ENCODE measurements around the gene FAM200B. TPM values are rescaled to one million over a fixed set of nuclear protein-coding genes. Genes with fewer than 3 reads are reported as not detected.

The FAM200B gene
- total and polyA plus RNA-seq, 7 experiments from 2014 or later = 10.6 to 91.6 (median 35.8) TPM

- Mint-ChIP-seq H3K36me3 (peaks cover 0 to 23% (median 0%) of the 10 kb centered on the region in 5 donors), H3K27me3 (peaks cover 0 to 1% (median 0%) of the 10 kb centered on the region in 5 donors), H3K4me3 (no peak overlapping the region), H3K9me3 (no peaks in the 10 kb centered on the region), H3K27ac (no peak overlapping the region), H3K4me1 (peaks cover 0 to 5% (median 0%) of the 10 kb centered on the region in 7 donors)
- Histone ChIP-seq H3K9me3 (ENCODE audit: control insufficient read depth in 2 of 3, low read length in 3 of 3) (no peaks in the 10 kb centered on the region), H3K4me3 (ENCODE audit: low read length) (no peak overlapping the region), H3K4me1 (ENCODE audit: control insufficient read depth in 2 of 2, insufficient read depth in 2 of 2, low read length in 2 of 2) (no peaks in the 10 kb centered on the region), H3K36me3 (ENCODE audit: control insufficient read depth in 2 of 3, insufficient read depth in 3 of 3, low read length in 3 of 3) (no peaks in the 10 kb centered on the region), H3K27me3 (ENCODE audit: control insufficient read depth in 2 of 2, insufficient read depth in 2 of 2, low read length in 2 of 2) (no peaks in the 10 kb centered on the region), H3K27ac (ENCODE audit: low read depth, low read length) (no peak overlapping the region)
- DNase-seq (no peak), ATAC-seq (no peak)
- intact Hi-C loops (cut with micrococcal nuclease) = no loop called here
- ChIA-PET POLR2A (no interaction called here), CTCF (no interaction called here)
Observed at GRCh38 chr4:15717086-15717485, 35.5 kb downstream of the FAM200B start.

DNA sequence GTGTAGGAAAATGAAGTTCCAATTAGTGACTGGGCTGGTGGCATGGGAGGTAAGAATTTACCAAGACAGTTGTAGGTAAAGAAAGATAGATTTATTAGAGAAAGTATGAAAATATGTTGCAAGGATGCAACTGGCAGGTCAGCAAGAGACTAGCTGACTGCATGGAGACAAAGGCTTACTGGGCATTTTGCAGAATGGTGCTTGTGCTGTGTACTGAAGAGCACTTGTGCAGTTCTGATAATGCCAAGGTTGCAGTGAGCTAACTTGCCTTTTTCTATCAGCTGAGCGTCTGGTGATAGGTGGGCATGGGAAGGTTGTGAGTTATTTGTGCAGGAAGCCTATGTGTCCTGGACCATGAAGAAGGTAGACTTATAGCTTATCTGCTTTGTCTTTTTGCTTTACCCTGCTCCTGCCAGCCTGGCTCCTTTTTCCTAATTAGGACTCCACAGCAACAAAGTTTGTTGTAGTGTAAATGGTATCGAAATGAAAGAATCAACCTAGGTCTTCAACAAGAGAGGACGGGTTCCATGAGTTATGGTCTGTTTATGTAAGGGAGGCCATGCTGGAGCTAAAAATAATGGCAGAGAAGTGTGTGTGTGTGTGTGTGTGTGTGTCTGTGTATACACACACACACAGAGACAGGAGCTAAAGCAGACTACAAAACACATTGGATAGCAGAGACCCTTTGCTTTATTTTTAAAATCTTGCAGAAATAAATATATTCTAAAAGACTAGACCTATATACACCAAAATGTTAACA is 36.2 kb downstream of the FAM200B start:
- Mint-ChIP-seq H3K27me3 (no peaks in the 10 kb centered on the region), H3K36me3 (peaks cover 0 to 23% (median 0%) of the 10 kb centered on the region in 5 donors), H3K4me3 (no peak overlapping the region), H3K9me3 (no peaks in the 10 kb centered on the region), H3K4me1 (peaks cover 0 to 5% (median 0%) of the 10 kb centered on the region in 7 donors), H3K27ac (no peak overlapping the region)
- DNase-seq = no peak
- ChIA-PET POLR2A (no interaction called here), CTCF (no interaction called here)
- intact Hi-C loops (cut with micrococcal nuclease) = no loop called here
- no peaks in the 10 kb centered on the region for H3K36me3 ChIP-seq (ENCODE audit: control insufficient read depth in 2 of 3, insufficient read depth in 3 of 3, low read length in 3 of 3)
- H3K9me3 ChIP-seq (ENCODE audit: control insufficient read depth in 2 of 3, low read length in 3 of 3) = no peaks in the 10 kb centered on the region
- H3K4me1 ChIP-seq (ENCODE audit: control insufficient read depth in 2 of 2, insufficient read depth in 2 of 2, low read length in 2 of 2) = no peaks in the 10 kb centered on the region
- ATAC-seq = no peak
- no peaks in the 10 kb centered on the region for H3K27me3 ChIP-seq (ENCODE audit: control insufficient read depth in 2 of 2, insufficient read depth in 2 of 2, low read length in 2 of 2)
- H3K27ac ChIP-seq (ENCODE audit: low read depth, low read length) = no peak overlapping the region
- no peak overlapping the region for H3K4me3 ChIP-seq (ENCODE audit: low read length)

DNA sequence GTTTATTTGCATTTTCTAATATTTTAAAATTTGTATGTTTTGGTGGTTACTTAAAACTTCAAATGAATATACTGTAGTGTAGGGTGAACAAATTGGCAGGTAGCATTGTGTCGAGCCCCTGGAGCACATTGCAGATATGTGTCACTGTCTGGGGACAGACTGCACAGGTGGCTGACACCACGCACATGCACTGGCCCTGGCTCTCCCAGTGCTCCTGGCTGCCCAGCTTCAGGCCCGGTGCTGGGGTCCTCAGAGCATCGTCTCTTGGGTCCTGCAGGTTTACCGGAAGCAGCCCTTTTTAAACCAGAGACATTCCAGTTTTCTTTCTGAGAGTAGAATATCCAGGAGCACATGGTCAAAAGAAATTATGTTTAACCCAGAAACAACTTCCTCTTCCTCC is 36.8 kb downstream of the FAM200B start:
- Histone ChIP-seq H3K27ac (ENCODE audit: low read depth, low read length) (no peak overlapping the region), H3K36me3 (ENCODE audit: control insufficient read depth in 2 of 3, insufficient read depth in 3 of 3, low read length in 3 of 3) (no peaks in the 10 kb centered on the region), H3K4me1 (ENCODE audit: control insufficient read depth in 2 of 2, insufficient read depth in 2 of 2, low read length in 2 of 2) (no peaks in the 10 kb centered on the region), H3K4me3 (ENCODE audit: low read length) (no peak overlapping the region), H3K27me3 (ENCODE audit: control insufficient read depth in 2 of 2, insufficient read depth in 2 of 2, low read length in 2 of 2) (no peaks in the 10 kb centered on the region), H3K9me3 (ENCODE audit: control insufficient read depth in 2 of 3, low read length in 3 of 3) (no peaks in the 10 kb centered on the region)
- Mint-ChIP-seq H3K27me3 (no peaks in the 10 kb centered on the region), H3K9me3 (no peaks in the 10 kb centered on the region), H3K27ac (no peak overlapping the region), H3K36me3 (peaks cover 0 to 23% (median 0%) of the 10 kb centered on the region in 5 donors), H3K4me1 (peaks cover 0 to 5% (median 0%) of the 10 kb centered on the region in 7 donors), H3K4me3 (no peak overlapping the region)
- POLR2A ChIA-PET = no interaction called here
- ATAC-seq (no peak), DNase-seq (no peak)
- CTCF ChIA-PET = no interaction called here
- intact Hi-C loops (cut with micrococcal nuclease) = no loop called here

GRCh38 chr4:15718959-15719358 is 37.3 kb downstream of the FAM200B start:
- H3K9me3 ChIP-seq (ENCODE audit: control insufficient read depth in 2 of 3, low read length in 3 of 3) = no peaks in the 10 kb centered on the region
- DNase-seq (no peak), ATAC-seq (no peak)
- Mint-ChIP-seq H3K9me3 (no peaks in the 10 kb centered on the region), H3K27me3 (no peaks in the 10 kb centered on the region), H3K36me3 (peaks cover 0 to 27% (median 0%) of the 10 kb centered on the region in 5 donors), H3K4me1 (peaks cover 0 to 5% (median 0%) of the 10 kb centered on the region in 7 donors), H3K4me3 (no peak overlapping the region), H3K27ac (no peak overlapping the region)
- no peaks in the 10 kb centered on the region for H3K36me3 ChIP-seq (ENCODE audit: control insufficient read depth in 2 of 3, insufficient read depth in 3 of 3, low read length in 3 of 3)
- POLR2A ChIA-PET = no interaction called here
- CTCF ChIA-PET = no interaction called here
- H3K27me3 ChIP-seq (ENCODE audit: control insufficient read depth in 2 of 2, insufficient read depth in 2 of 2, low read length in 2 of 2) = no peaks in the 10 kb centered on the region
- no peak overlapping the region for H3K4me3 ChIP-seq (ENCODE audit: low read length)
- intact Hi-C loops (cut with micrococcal nuclease) = no loop called here
- H3K27ac ChIP-seq (ENCODE audit: low read depth, low read length) = no peak overlapping the region
- no peaks in the 10 kb centered on the region for H3K4me1 ChIP-seq (ENCODE audit: control insufficient read depth in 2 of 2, insufficient read depth in 2 of 2, low read length in 2 of 2)

DNA sequence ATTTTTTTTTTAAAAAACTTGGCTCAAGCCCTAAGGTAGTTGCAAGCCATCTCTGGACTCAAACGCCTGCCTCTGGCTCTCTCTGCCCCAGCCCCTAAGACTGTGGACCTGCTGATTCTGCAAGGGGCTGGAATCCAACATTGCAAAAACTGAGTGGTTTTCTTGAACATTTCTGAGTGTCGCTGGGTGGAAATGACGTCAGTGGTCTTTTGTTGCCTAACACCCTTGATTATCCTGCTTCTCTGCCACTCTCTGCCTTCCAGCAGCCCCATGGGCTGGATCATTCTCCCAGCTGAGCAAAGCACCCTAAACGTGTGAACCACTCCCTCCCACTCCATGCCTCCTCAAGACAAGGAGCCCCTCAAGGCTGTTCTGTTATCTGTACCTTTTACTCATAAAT is 37.9 kb downstream of the FAM200B start:
- H3K9me3 Mint-ChIP-seq = no peaks in the 10 kb centered on the region
- no peak overlapping the region for H3K4me3 Mint-ChIP-seq
- intact Hi-C loops (cut with micrococcal nuclease) = no loop called here
- ChIA-PET POLR2A (no interaction called here), CTCF (no interaction called here)
- ATAC-seq = no peak
- no peaks in the 10 kb centered on the region for H3K4me1 ChIP-seq (ENCODE audit: control insufficient read depth in 2 of 2, insufficient read depth in 2 of 2, low read length in 2 of 2)
- H3K27me3 ChIP-seq (ENCODE audit: control insufficient read depth in 2 of 2, insufficient read depth in 2 of 2, low read length in 2 of 2) = no peaks in the 10 kb centered on the region
- H3K4me1 Mint-ChIP-seq = peaks cover 0 to 5% (median 0%) of the 10 kb centered on the region in 7 donors
- H3K4me3 ChIP-seq (ENCODE audit: low read length) = no peak overlapping the region
- peak overlapping the region in 1 of 9 donors; percentile 34 for H3K27ac Mint-ChIP-seq
- peaks cover 0 to 29% (median 0%) of the 10 kb centered on the region in 5 donors for H3K36me3 Mint-ChIP-seq
- DNase-seq = no peak
- no peaks in the 10 kb centered on the region for H3K36me3 ChIP-seq (ENCODE audit: control insufficient read depth in 2 of 3, insufficient read depth in 3 of 3, low read length in 3 of 3)
- no peaks in the 10 kb centered on the region for H3K9me3 ChIP-seq (ENCODE audit: control insufficient read depth in 2 of 3, low read length in 3 of 3)
- H3K27me3 Mint-ChIP-seq = no peaks in the 10 kb centered on the region
- H3K27ac ChIP-seq (ENCODE audit: low read depth, low read length) = no peak overlapping the region

GRCh38 chr4:15720851-15721250 is 39.2 kb downstream of the FAM200B start:
- ChIA-PET POLR2A (no interaction called here), CTCF (no interaction called here)
- DNase-seq (no peak), ATAC-seq (peak; percentile 50)
- intact Hi-C loops (cut with micrococcal nuclease) = no loop called here
- H3K9me3 Mint-ChIP-seq = no peaks in the 10 kb centered on the region
- Histone ChIP-seq H3K4me1 (ENCODE audit: control insufficient read depth in 2 of 2, insufficient read depth in 2 of 2, low read length in 2 of 2) (no peaks in the 10 kb centered on the region), H3K4me3 (ENCODE audit: low read length) (no peak overlapping the region), H3K27ac (ENCODE audit: low read depth, low read length) (no peak overlapping the region), H3K27me3 (ENCODE audit: control insufficient read depth in 2 of 2, insufficient read depth in 2 of 2, low read length in 2 of 2) (no peaks in the 10 kb centered on the region), H3K9me3 (ENCODE audit: control insufficient read depth in 2 of 3, low read length in 3 of 3) (no peaks in the 10 kb centered on the region), H3K36me3 (ENCODE audit: control insufficient read depth in 2 of 3, insufficient read depth in 3 of 3, low read length in 3 of 3) (no peaks in the 10 kb centered on the region)
- H3K27ac Mint-ChIP-seq = no peak overlapping the region
- peaks cover 0 to 20% (median 0%) of the 10 kb centered on the region in 5 donors for H3K36me3 Mint-ChIP-seq
- no peaks in the 10 kb centered on the region for H3K27me3 Mint-ChIP-seq
- H3K4me1 Mint-ChIP-seq = peaks cover 0 to 5% (median 0%) of the 10 kb centered on the region in 7 donors
- H3K4me3 Mint-ChIP-seq = no peak overlapping the region

GRCh38 chr4:15725608-15726007 is 44.0 kb downstream of the FAM200B start:
- ChIA-PET CTCF (no interaction called here), POLR2A (no interaction called here)
- Histone ChIP-seq H3K4me3 (ENCODE audit: low read length) (no peak overlapping the region), H3K4me1 (ENCODE audit: control insufficient read depth in 2 of 2, insufficient read depth in 2 of 2, low read length in 2 of 2) (no peaks in the 10 kb centered on the region), H3K27ac (ENCODE audit: low read depth, low read length) (no peak overlapping the region), H3K27me3 (ENCODE audit: control insufficient read depth in 2 of 2, insufficient read depth in 2 of 2, low read length in 2 of 2) (no peaks in the 10 kb centered on the region), H3K36me3 (ENCODE audit: control insufficient read depth in 2 of 3, insufficient read depth in 3 of 3, low read length in 3 of 3) (no peaks in the 10 kb centered on the region), H3K9me3 (ENCODE audit: control insufficient read depth in 2 of 3, low read length in 3 of 3) (no peaks in the 10 kb centered on the region)
- peak; percentile 49 for ATAC-seq
- H3K27me3 Mint-ChIP-seq = no peaks in the 10 kb centered on the region
- intact Hi-C loops (cut with micrococcal nuclease) = no loop called here
- no peaks in the 10 kb centered on the region for H3K9me3 Mint-ChIP-seq
- no peak overlapping the region for H3K27ac Mint-ChIP-seq
- DNase-seq = no peak
- peaks cover 0 to 12% (median 3%) of the 10 kb centered on the region in 7 donors for H3K4me1 Mint-ChIP-seq
- H3K4me3 Mint-ChIP-seq = no peak overlapping the region
- H3K36me3 Mint-ChIP-seq = peaks cover 0 to 10% (median 0%) of the 10 kb centered on the region in 5 donors
